UCSD-AML1 (cell line): ENCODE measurements around the gene GIT1.

Source experiments
- DNase-seq: peaks from one replicate; lab custom pipeline; 2025; ENCODE audit not compliant: unreplicated experiment; lab: John Stamatoyannopoulos, UW

Gene GIT1

GRCh38 chr17:29533976-29534375 is 55.5 kb downstream of the GIT1 start:
- no peak for DNase-seq

- DNase-seq: no peak
Observed at GRCh38 chr17:29526322-29526721, 63.1 kb downstream of the GIT1 start.

- DNase-seq: no peak
Observed at GRCh38 chr17:29524692-29525091, 64.8 kb downstream of the GIT1 start.
